ENCODE results near the gene NCOR1. TPM values are rescaled to one million over a fixed set of nuclear protein-coding genes. Genes with fewer than 3 reads are reported as not detected.

The NCOR1 gene
- 79.3 and 102 TPM in 2 replicates for total RNA-seq (2014; rRNA removed; shearing (Covaris generic))
- 93.4 and 132 TPM in 2 replicates for polyA plus RNA-seq (2016; fragmentation: Nextera tagmentation; extraction: Ambion mirVana)
- long read RNA-seq, transcript NCOR1-221 (16 exons, 1,877 nt), result minor isoform, 5 of 97 reads
- long read RNA-seq, transcript NCOR1-226 (5 exons, 983 nt), result major isoform, 10 of 97 reads
- long read RNA-seq, transcript NCOR1-206 (15 exons, 1,883 nt), result major isoform, 10 of 97 reads
- long read RNA-seq, partial matches to known transcripts, result 47 of 97 reads
- long read RNA-seq, other reads (novel, unspliced or antisense), result 25 of 97 reads

DNA sequence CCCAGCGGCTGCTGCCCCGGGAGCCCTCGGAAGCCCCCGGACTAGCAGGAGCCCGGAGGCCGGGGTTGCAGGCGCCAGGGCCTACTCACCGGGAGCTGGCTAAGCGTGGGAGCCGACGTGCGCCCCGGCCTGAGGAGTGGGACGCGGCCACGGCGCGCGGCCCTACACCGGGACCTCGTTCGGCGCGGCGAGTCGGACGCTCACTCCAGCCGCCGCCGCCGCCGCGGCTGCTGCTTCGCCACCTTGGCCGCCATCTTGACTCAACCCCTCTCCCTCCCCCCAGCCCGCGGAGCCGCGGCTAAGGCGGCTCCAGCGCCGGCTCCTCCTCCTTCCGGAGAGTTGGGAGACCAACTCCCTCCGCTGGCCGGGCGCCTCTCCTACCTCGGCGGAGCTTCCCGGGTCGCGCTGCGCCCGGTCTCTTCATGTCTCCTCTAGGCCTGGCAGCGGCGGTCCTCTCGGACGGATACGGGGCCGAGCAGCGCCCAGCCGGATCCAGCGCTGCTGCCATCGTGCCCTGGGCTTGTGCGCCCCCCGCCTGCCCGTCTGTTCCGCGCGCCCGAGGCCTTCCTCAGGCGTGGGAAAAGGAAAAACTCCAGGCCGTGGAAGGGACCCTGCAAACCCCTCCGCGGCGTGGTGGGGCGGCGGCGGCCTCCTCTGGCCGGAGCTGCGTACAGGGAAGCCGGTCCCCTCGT lies at the start of gene NCOR1:
Gene NCOR1 (minus strand): TSS at position 262 of the 692 bp plus-strand sequence. CDS start 20,965 bp downstream, outside the sequence.
- ATAC-seq (peak; percentile 86), DNase-seq (ENCODE audit: low spot score) (peak; percentile 97)
- H3K27ac Mint-ChIP-seq, result peak within 1 kb of the TSS; percentile 94
- H3K4me1 Mint-ChIP-seq, result peaks cover 12% of the 10 kb centered on the region
- Histone ChIP-seq H3K4me1 (ENCODE audit: insufficient read depth) (peaks cover 17% of the 10 kb centered on the region), H3K9me2 (ENCODE audit: insufficient read depth) (no peaks in the 10 kb centered on the region), H3K27me3 (ENCODE audit: insufficient read depth) (no peaks in the 10 kb centered on the region), H3K36me3 (ENCODE audit: insufficient read depth) (no peaks in the 10 kb centered on the region), H3K4me3 (peak within 1 kb of the TSS; percentile 88), H3K27ac (ENCODE audit: low read depth) (peak within 1 kb of the TSS; percentile 97), H4K20me1 (replicated peaks; ENCODE audit: insufficient read depth) (peaks cover 21% of the 10 kb centered on the region), H3F3A (replicated peaks; ENCODE audit: low read depth) (peaks cover 9% of the 10 kb centered on the region; the same call in 1 of the 2 replicates), H3K79me2 (replicated peaks; ENCODE audit: insufficient read depth) (peaks cover 80% of the 10 kb centered on the region), H3K4me2 (peak within 1 kb of the TSS; percentile 84), H2AFZ (peak within 1 kb of the TSS; percentile 39)
- TF ChIP-seq, protein P1, sequence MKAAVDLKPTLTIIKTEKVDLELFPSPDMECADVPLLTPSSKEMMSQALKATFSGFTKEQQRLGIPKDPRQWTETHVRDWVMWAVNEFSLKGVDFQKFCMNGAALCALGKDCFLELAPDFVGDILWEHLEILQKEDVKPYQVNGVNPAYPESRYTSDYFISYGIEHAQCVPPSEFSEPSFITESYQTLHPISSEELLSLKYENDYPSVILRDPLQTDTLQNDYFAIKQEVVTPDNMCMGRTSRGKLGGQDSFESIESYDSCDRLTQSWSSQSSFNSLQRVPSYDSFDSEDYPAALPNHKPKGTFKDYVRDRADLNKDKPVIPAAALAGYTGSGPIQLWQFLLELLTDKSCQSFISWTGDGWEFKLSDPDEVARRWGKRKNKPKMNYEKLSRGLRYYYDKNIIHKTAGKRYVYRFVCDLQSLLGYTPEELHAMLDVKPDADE (IDR thresholded peaks at IDR 0.05), result no peak
- TF ChIP-seq EZH2 (IDR thresholded peaks at IDR 0.05; ENCODE audit: low read depth, unreplicated experiment) (no peak), JUNB (IDR thresholded peaks at IDR 0.05; ENCODE audit: unreplicated experiment) (no peak), CREB1 (CRISPR knock-in tag; IDR thresholded peaks at IDR 0.05; ENCODE audit: low read depth) (no peak), POLR2AphosphoS5 (IDR thresholded peaks at IDR 0.05; ENCODE audit: low read depth) (peak; percentile 67; the same call in 1 of the 2 replicates), ZNF114 (CRISPR knock-in tag; IDR thresholded peaks at IDR 0.05) (no peak), NANOG (IDR thresholded peaks at IDR 0.05; ENCODE audit: borderline replicate concordance) (no peak), STAT1 (IDR thresholded peaks at IDR 0.05; ENCODE audit: unreplicated experiment) (no peak), ZNF331 (CRISPR knock-in tag; IDR thresholded peaks at IDR 0.05; ENCODE audit: low read depth) (no peak)
- TF ChIP-seq, protein P2, sequence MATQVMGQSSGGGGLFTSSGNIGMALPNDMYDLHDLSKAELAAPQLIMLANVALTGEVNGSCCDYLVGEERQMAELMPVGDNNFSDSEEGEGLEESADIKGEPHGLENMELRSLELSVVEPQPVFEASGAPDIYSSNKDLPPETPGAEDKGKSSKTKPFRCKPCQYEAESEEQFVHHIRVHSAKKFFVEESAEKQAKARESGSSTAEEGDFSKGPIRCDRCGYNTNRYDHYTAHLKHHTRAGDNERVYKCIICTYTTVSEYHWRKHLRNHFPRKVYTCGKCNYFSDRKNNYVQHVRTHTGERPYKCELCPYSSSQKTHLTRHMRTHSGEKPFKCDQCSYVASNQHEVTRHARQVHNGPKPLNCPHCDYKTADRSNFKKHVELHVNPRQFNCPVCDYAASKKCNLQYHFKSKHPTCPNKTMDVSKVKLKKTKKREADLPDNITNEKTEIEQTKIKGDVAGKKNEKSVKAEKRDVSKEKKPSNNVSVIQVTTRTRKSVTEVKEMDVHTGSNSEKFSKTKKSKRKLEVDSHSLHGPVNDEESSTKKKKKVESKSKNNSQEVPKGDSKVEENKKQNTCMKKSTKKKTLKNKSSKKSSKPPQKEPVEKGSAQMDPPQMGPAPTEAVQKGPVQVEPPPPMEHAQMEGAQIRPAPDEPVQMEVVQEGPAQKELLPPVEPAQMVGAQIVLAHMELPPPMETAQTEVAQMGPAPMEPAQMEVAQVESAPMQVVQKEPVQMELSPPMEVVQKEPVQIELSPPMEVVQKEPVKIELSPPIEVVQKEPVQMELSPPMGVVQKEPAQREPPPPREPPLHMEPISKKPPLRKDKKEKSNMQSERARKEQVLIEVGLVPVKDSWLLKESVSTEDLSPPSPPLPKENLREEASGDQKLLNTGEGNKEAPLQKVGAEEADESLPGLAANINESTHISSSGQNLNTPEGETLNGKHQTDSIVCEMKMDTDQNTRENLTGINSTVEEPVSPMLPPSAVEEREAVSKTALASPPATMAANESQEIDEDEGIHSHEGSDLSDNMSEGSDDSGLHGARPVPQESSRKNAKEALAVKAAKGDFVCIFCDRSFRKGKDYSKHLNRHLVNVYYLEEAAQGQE (IDR thresholded peaks at IDR 0.05; ENCODE audit: unreplicated experiment), result no peak
- TF ChIP-seq, protein P3, sequence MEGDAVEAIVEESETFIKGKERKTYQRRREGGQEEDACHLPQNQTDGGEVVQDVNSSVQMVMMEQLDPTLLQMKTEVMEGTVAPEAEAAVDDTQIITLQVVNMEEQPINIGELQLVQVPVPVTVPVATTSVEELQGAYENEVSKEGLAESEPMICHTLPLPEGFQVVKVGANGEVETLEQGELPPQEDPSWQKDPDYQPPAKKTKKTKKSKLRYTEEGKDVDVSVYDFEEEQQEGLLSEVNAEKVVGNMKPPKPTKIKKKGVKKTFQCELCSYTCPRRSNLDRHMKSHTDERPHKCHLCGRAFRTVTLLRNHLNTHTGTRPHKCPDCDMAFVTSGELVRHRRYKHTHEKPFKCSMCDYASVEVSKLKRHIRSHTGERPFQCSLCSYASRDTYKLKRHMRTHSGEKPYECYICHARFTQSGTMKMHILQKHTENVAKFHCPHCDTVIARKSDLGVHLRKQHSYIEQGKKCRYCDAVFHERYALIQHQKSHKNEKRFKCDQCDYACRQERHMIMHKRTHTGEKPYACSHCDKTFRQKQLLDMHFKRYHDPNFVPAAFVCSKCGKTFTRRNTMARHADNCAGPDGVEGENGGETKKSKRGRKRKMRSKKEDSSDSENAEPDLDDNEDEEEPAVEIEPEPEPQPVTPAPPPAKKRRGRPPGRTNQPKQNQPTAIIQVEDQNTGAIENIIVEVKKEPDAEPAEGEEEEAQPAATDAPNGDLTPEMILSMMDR (conservative IDR thresholded peaks at IDR 0.05; ENCODE audit: low read depth in 2 of 2), result peak in 1 of 2 experiments; percentile 20; a peak in 2 of 4 replicates
- TF ChIP-seq, protein P4, sequence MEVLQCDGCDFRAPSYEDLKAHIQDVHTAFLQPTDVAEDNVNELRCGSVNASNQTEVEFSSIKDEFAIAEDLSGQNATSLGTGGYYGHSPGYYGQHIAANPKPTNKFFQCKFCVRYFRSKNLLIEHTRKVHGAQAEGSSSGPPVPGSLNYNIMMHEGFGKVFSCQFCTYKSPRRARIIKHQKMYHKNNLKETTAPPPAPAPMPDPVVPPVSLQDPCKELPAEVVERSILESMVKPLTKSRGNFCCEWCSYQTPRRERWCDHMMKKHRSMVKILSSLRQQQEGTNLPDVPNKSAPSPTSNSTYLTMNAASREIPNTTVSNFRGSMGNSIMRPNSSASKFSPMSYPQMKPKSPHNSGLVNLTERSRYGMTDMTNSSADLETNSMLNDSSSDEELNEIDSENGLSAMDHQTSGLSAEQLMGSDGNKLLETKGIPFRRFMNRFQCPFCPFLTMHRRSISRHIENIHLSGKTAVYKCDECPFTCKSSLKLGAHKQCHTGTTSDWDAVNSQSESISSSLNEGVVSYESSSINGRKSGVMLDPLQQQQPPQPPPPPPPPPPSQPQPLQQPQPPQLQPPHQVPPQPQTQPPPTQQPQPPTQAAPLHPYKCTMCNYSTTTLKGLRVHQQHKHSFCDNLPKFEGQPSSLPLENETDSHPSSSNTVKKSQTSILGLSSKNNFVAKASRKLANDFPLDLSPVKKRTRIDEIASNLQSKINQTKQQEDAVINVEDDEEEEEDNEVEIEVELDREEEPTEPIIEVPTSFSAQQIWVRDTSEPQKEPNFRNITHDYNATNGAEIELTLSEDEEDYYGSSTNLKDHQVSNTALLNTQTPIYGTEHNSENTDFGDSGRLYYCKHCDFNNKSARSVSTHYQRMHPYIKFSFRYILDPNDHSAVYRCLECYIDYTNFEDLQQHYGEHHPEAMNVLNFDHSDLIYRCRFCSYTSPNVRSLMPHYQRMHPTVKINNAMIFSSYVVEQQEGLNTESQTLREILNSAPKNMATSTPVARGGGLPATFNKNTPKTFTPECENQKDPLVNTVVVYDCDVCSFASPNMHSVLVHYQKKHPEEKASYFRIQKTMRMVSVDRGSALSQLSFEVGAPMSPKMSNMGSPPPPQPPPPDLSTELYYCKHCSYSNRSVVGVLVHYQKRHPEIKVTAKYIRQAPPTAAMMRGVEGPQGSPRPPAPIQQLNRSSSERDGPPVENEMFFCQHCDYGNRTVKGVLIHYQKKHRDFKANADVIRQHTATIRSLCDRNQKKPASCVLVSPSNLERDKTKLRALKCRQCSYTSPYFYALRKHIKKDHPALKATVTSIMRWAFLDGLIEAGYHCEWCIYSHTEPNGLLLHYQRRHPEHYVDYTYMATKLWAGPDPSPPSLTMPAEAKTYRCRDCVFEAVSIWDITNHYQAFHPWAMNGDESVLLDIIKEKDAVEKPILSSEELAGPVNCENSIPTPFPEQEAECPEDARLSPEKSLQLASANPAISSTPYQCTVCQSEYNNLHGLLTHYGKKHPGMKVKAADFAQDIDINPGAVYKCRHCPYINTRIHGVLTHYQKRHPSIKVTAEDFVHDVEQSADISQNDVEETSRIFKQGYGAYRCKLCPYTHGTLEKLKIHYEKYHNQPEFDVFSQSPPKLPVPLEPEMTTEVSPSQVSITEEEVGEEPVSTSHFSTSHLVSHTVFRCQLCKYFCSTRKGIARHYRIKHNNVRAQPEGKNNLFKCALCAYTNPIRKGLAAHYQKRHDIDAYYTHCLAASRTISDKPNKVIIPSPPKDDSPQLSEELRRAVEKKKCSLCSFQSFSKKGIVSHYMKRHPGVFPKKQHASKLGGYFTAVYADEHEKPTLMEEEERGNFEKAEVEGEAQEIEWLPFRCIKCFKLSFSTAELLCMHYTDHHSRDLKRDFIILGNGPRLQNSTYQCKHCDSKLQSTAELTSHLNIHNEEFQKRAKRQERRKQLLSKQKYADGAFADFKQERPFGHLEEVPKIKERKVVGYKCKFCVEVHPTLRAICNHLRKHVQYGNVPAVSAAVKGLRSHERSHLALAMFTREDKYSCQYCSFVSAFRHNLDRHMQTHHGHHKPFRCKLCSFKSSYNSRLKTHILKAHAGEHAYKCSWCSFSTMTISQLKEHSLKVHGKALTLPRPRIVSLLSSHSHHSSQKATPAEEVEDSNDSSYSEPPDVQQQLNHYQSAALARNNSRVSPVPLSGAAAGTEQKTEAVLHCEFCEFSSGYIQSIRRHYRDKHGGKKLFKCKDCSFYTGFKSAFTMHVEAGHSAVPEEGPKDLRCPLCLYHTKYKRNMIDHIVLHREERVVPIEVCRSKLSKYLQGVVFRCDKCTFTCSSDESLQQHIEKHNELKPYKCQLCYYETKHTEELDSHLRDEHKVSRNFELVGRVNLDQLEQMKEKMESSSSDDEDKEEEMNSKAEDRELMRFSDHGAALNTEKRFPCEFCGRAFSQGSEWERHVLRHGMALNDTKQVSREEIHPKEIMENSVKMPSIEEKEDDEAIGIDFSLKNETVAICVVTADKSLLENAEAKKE (CRISPR knock-in tag; IDR thresholded peaks at IDR 0.05), result no peak
- peaks cover 5% of the 10 kb centered on the region for H3K27me3 Mint-ChIP-seq (ENCODE audit: insufficient read depth, low read depth, poor library complexity)
- H3K4me3 Mint-ChIP-seq, result peak within 1 kb of the TSS; percentile 94
- no peaks in the 10 kb centered on the region for H3K9me3 Mint-ChIP-seq
- no peaks in the 10 kb centered on the region for H3K36me3 Mint-ChIP-seq (ENCODE audit: low read depth)

Data from GM23338 (cell line).